ENCODE results near the gene TBX18. TPM values are rescaled to one million over a fixed set of nuclear protein-coding genes. Genes with fewer than 3 reads are reported as not detected.

The TBX18 gene
- total RNA-seq: 6.3 and 18.4 TPM in 2 replicates

GRCh38 chr6:84764332-84765049 is at the start of gene TBX18:
TSS of gene TBX18 (minus strand) at chr6:84764598. CDS start at chr6:84764181, 417 bp downstream.

Measured in myometrial cell (primary cell).